ENCODE results near the gene PLCL2. TPM values are rescaled to one million over a fixed set of nuclear protein-coding genes. Genes with fewer than 3 reads are reported as not detected.

PLCL2 gene
- total and polyA plus RNA-seq, 2 donors (not counting 1 experiment from before 2014, with no cell fraction given) = 21.7 to 55.2 TPM

- TF ChIP-seq, protein P1, sequence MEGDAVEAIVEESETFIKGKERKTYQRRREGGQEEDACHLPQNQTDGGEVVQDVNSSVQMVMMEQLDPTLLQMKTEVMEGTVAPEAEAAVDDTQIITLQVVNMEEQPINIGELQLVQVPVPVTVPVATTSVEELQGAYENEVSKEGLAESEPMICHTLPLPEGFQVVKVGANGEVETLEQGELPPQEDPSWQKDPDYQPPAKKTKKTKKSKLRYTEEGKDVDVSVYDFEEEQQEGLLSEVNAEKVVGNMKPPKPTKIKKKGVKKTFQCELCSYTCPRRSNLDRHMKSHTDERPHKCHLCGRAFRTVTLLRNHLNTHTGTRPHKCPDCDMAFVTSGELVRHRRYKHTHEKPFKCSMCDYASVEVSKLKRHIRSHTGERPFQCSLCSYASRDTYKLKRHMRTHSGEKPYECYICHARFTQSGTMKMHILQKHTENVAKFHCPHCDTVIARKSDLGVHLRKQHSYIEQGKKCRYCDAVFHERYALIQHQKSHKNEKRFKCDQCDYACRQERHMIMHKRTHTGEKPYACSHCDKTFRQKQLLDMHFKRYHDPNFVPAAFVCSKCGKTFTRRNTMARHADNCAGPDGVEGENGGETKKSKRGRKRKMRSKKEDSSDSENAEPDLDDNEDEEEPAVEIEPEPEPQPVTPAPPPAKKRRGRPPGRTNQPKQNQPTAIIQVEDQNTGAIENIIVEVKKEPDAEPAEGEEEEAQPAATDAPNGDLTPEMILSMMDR (IDR thresholded peaks at IDR 0.05) = no peak
- no peak for TF ChIP-seq EZH2 (IDR thresholded peaks at IDR 0.05; ENCODE audit: borderline replicate concordance, insufficient read depth, low read depth, low read length, poor library complexity, severe bottlenecking)
Observed at GRCh38 chr3:17050506-17050905, 165.8 kb downstream of the PLCL2 start.

GRCh38 chr3:17052363-17052762, 167.6 kb downstream of the PLCL2 start:
- DNase-seq (peak; percentile 15), ATAC-seq (ENCODE audit: low read depth) (peak; percentile 33)
- Histone ChIP-seq H3K4me2 (replicated peaks; ENCODE audit: low read depth, low read length, poor library complexity, severe bottlenecking) (no peak overlapping the region), H3K9ac (ENCODE audit: low read length) (no peak overlapping the region), H3K27me3 (replicated peaks in 1 of 4; ENCODE audit: control extremely low read depth in 1 of 4, control insufficient read depth in 3 of 4, insufficient read depth in 4 of 4, low read length in 3 of 4) (no peaks in the 10 kb centered on the region), H3K27ac (ENCODE audit: low read length in 2 of 2) (no peak overlapping the region), H3K79me2 (ENCODE audit: control insufficient read depth, insufficient read depth, low read length) (peaks cover 3% of the 10 kb centered on the region), H3K4me1 (ENCODE audit: control insufficient read depth in 2 of 2, insufficient read depth in 2 of 2, low read length in 2 of 2) (peaks cover 0 to 5% of the 10 kb centered on the region in 2 donors), H3K9me3 (ENCODE audit: control extremely low read depth in 1 of 3, control insufficient read depth in 2 of 3, insufficient read depth in 1 of 3, low read length in 2 of 3) (peaks cover 0 to 2% (median 0%) of the 10 kb centered on the region in 3 donors), H3K4me3 (ENCODE audit: control extremely low read depth in 1 of 5, extremely low read depth in 1 of 5, insufficient read depth in 1 of 5, low read depth in 2 of 5, low read length in 4 of 5) (no peak overlapping the region), H2AFZ (ENCODE audit: insufficient read depth, low read depth, low read length, poor library complexity, severe bottlenecking) (no peak overlapping the region), H4K20me1 (ENCODE audit: control insufficient read depth, insufficient read depth, low read length, poor library complexity, severe bottlenecking) (peaks cover 5% of the 10 kb centered on the region), H3K36me3 (replicated peaks in 1 of 2; ENCODE audit: control extremely low read depth in 1 of 2, control insufficient read depth in 1 of 2, extremely low read depth in 1 of 2, insufficient read depth in 2 of 2, low read length in 1 of 2) (peaks cover 13 to 16% of the 10 kb centered on the region in 2 experiments)
- CTCF ChIA-PET = no interaction called here
- POLR2A ChIA-PET = no interaction called here
- Mint-ChIP-seq H3K27ac (no peak overlapping the region), H3K27me3 (no peaks in the 10 kb centered on the region), H3K4me1 (peaks cover 25% of the 10 kb centered on the region), H3K9me3 (ENCODE audit: insufficient read depth) (peaks cover 2% of the 10 kb centered on the region), H3K4me3 (no peak overlapping the region)
- no peak for TF ChIP-seq EZH2 (IDR thresholded peaks at IDR 0.05; ENCODE audit: borderline replicate concordance, insufficient read depth, low read depth, low read length, poor library complexity, severe bottlenecking)
- TF ChIP-seq, protein P1 (IDR thresholded peaks at IDR 0.05) = no peak
- intact Hi-C loops (cut with micrococcal nuclease) = no loop called here

More at GRCh38 chr3:17050506-17050905, 165.8 kb downstream of the PLCL2 start:
- DNase-seq (no peak), ATAC-seq (ENCODE audit: low read depth) (no peak)
- H3K4me3 ChIP-seq (ENCODE audit: control extremely low read depth in 1 of 5, extremely low read depth in 1 of 5, insufficient read depth in 1 of 5, low read depth in 2 of 5, low read length in 4 of 5) = no peak overlapping the region
- peaks cover 0 to 2% (median 0%) of the 10 kb centered on the region in 3 donors for H3K9me3 ChIP-seq (ENCODE audit: control extremely low read depth in 1 of 3, control insufficient read depth in 2 of 3, insufficient read depth in 1 of 3, low read length in 2 of 3)
- peaks cover 3% of the 10 kb centered on the region for H3K79me2 ChIP-seq (ENCODE audit: control insufficient read depth, insufficient read depth, low read length)
- H3K4me1 ChIP-seq (ENCODE audit: control insufficient read depth in 2 of 2, insufficient read depth in 2 of 2, low read length in 2 of 2) = peaks cover 0 to 5% of the 10 kb centered on the region in 2 donors
- H3K9ac ChIP-seq (ENCODE audit: low read length) = no peak overlapping the region
- ChIA-PET POLR2A (no interaction called here), CTCF (no interaction called here)
- no peak overlapping the region for H3K4me3 Mint-ChIP-seq
- no peak overlapping the region for H3K27ac Mint-ChIP-seq
- peaks cover 12 to 29% of the 10 kb centered on the region in 2 experiments for H3K36me3 ChIP-seq (replicated peaks in 1 of 2; ENCODE audit: control extremely low read depth in 1 of 2, control insufficient read depth in 1 of 2, extremely low read depth in 1 of 2, insufficient read depth in 2 of 2, low read length in 1 of 2)
- WGBS (ENCODE audit: insufficient coverage) = no CpG with 5 or more reads among the region's 2 CpGs
- H2AFZ ChIP-seq (ENCODE audit: insufficient read depth, low read depth, low read length, poor library complexity, severe bottlenecking) = no peak overlapping the region
- H3K4me1 Mint-ChIP-seq = peaks cover 28% of the 10 kb centered on the region
- H3K9me3 Mint-ChIP-seq (ENCODE audit: insufficient read depth) = peaks cover 2% of the 10 kb centered on the region
- H3K27me3 Mint-ChIP-seq = no peaks in the 10 kb centered on the region
- H3K4me2 ChIP-seq (replicated peaks; ENCODE audit: low read depth, low read length, poor library complexity, severe bottlenecking) = no peak overlapping the region
- intact Hi-C loops (cut with micrococcal nuclease) = loop anchor here (2.0 kb wide), 1 partner anchor 14 kb away; no protein-coding TSS in a partner anchor
- no peak overlapping the region for H3K27ac ChIP-seq (ENCODE audit: low read length in 2 of 2)
- no peaks in the 10 kb centered on the region for H3K27me3 ChIP-seq (replicated peaks in 1 of 4; ENCODE audit: control extremely low read depth in 1 of 4, control insufficient read depth in 3 of 4, insufficient read depth in 4 of 4, low read length in 3 of 4)
- no peaks in the 10 kb centered on the region for H4K20me1 ChIP-seq (ENCODE audit: control insufficient read depth, insufficient read depth, low read length, poor library complexity, severe bottlenecking)

Data from B cell (primary cell).